HEK293T (cell line): ENCODE data around the gene CR1.

Experiments used
- BHLHE40 ChIP-seq: fragments of 450-650 bp; IDR thresholded peaks from 2 replicates; pipeline ENCODE4 v1.6.1; 2016; ENCODE audit warnings: mild to moderate bottlenecking, moderate library complexity, borderline replicate concordance
- CTBP1 ChIP-seq: fragments of 450-650 bp; IDR thresholded peaks from 2 replicates; pipeline ENCODE4 v1.6.1; 2016; ENCODE audit warnings: borderline replicate concordance
- ELF4 ChIP-seq: fragments of 450-650 bp; IDR thresholded peaks from 2 replicates; pipeline ENCODE4 v1.6.1; 2017; ENCODE audit warnings: antibody characterized with exemption
- FOXA1 ChIP-seq: fragments of 450-650 bp; IDR thresholded peaks from 2 replicates; pipeline ENCODE4 v1.6.1; 2016; ENCODE audit warnings: mild to moderate bottlenecking
- HDGF ChIP-seq: fragments of 450-650 bp; IDR thresholded peaks from 2 replicates; pipeline ENCODE4 v1.6.1; 2017; ENCODE audit warnings: antibody characterized with exemption, borderline replicate concordance
- L3MBTL2 ChIP-seq: fragments of 450-650 bp; conservative IDR thresholded peaks from 2 replicates; pipeline ENCODE4 v1.6.1; 2016; ENCODE audit warnings: mild to moderate bottlenecking
- NFRKB ChIP-seq: fragments of 450-650 bp; IDR thresholded peaks from 2 replicates; pipeline ENCODE4 v1.6.1; 2016; ENCODE audit warnings: mild to moderate bottlenecking, moderate library complexity
- SP1 ChIP-seq: fragments of 450-650 bp; IDR thresholded peaks from 2 replicates; pipeline ENCODE4 v1.6.1; 2017
- SUZ12 ChIP-seq: fragments of 450-650 bp; IDR thresholded peaks from 2 replicates; pipeline ENCODE4 v1.6.1; 2016; ENCODE audit warnings: mild to moderate bottlenecking
- ZNF384 ChIP-seq: fragments of 450-650 bp; IDR thresholded peaks from 2 replicates; pipeline ENCODE4 v1.6.1; 2016

DNA sequence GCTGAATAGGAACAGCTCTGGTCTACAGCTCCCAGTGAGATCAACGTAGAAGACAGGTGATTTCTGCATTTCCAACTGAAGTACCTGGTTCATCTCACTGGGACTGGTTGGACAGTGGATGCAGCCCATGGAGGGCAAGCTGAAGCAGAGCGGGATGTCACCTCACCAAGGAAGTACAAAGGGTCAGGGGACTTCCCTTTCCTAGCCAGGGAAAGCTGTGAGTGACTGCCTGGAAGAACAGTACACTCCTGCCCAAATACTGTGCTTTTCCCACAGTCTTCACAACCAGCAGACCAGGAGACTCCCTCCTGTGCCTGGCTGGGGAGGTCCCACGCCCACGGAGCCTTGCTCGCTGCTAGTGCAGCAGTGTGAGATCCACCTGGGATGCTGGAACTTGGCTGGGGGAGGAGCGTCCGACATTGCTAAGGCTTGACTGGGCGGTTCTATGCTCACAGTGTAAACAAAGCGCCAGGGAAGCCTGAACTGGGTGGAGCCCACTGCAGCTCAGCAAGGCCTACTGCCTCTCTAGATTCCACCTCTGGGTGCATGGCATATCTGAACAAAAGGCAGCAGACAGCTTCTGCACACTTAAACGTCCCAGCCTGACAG, 163.7 kb downstream of the CR1 start:
- TF ChIP-seq HDGF (no peak), ZNF384 (no peak), ELF4 (no peak), NFRKB (no peak), SP1 (no peak), SUZ12 (no peak), L3MBTL2 (no peak), BHLHE40 (no peak), FOXA1 (no peak), CTBP1 (no peak)
